HCT116 (cell line): ENCODE measurements around the gene PLCB1.

Experiments used
- POLR2AphosphoS5 ChIP-seq: IDR thresholded peaks from 2 replicates; pipeline ENCODE4 v1.6.1; 2011; ENCODE audit warnings: mild to moderate bottlenecking, low read depth, low read length, moderate library complexity
- TF ChIP-seq, protein P1 (sequence below): IDR thresholded peaks from 2 replicates; pipeline ENCODE4 v1.6.1; 2012
- TF ChIP-seq, protein P2 (sequence below), 3 experiments: fragments of 200-600 bp in 1 of 3; sonication (generic) in 1 of 3; IDR thresholded peaks in 2 of 3; conservative IDR thresholded peaks in 1 of 3; 2 replicates each; pipeline ENCODE4 v1.5.1; 2012 to 2017; ENCODE audit warnings: low read depth in 2 of 3, low read length in 2 of 3, antibody characterized with exemption in 1 of 3, borderline replicate concordance in 1 of 3, control low read depth in 1 of 3, mild to moderate bottlenecking in 1 of 3, mixed read lengths in 1 of 3, mixed run types in 1 of 3, moderate library complexity in 1 of 3; ENCODE audit not compliant: insufficient read depth in 1 of 3

DNA sequence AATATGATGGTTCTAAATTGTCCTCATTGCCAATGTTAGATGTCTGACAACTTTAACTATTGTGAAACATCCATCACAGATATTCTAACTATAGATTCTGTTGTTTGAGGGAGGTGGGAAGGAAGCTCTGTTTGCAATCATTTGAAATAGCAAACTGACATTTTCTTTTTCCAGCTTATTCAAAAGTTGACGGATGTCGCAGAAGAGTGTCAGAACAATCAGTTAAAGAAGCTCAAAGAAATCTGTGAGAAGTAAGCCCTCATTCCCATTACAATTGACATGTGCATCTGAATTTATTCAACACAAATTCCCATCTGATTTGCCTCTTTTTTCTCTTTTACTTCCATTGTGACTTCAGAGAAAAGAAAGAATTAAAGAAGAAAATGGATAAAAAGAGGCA, 656.2 kb downstream of the PLCB1 start:
- TF ChIP-seq, protein P1, sequence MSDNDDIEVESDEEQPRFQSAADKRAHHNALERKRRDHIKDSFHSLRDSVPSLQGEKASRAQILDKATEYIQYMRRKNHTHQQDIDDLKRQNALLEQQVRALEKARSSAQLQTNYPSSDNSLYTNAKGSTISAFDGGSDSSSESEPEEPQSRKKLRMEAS = no peak
- TF ChIP-seq, protein P2, sequence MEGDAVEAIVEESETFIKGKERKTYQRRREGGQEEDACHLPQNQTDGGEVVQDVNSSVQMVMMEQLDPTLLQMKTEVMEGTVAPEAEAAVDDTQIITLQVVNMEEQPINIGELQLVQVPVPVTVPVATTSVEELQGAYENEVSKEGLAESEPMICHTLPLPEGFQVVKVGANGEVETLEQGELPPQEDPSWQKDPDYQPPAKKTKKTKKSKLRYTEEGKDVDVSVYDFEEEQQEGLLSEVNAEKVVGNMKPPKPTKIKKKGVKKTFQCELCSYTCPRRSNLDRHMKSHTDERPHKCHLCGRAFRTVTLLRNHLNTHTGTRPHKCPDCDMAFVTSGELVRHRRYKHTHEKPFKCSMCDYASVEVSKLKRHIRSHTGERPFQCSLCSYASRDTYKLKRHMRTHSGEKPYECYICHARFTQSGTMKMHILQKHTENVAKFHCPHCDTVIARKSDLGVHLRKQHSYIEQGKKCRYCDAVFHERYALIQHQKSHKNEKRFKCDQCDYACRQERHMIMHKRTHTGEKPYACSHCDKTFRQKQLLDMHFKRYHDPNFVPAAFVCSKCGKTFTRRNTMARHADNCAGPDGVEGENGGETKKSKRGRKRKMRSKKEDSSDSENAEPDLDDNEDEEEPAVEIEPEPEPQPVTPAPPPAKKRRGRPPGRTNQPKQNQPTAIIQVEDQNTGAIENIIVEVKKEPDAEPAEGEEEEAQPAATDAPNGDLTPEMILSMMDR (IDR thresholded peaks at IDR 0.05 in 2 of 3, conservative IDR thresholded peaks at IDR 0.05 in 1 of 3; ENCODE audit: borderline replicate concordance in 1 of 3, insufficient read depth in 1 of 3, low read depth in 2 of 3, low read length in 2 of 3) = no peak
- no peak for TF ChIP-seq POLR2AphosphoS5
